ENCODE measurements around the gene SLC12A2. TPM values are rescaled to one million over a fixed set of nuclear protein-coding genes. Genes with fewer than 3 reads are reported as not detected.

The SLC12A2 gene
- total RNA-seq, 1 experiment from 2014 or later = 36.9 TPM

GRCh38 chr5:128091579-128091978 is 8.0 kb downstream of the SLC12A2 start:
- no peaks in the 10 kb centered on the region for H3K27me3 ChIP-seq (ENCODE audit: control insufficient read depth, insufficient read depth, low read length)
- DNase-seq (ENCODE audit: low read depth, low spot score) = no peak
- TF ChIP-seq POLR2AphosphoS5 (IDR thresholded peaks at IDR 0.05; ENCODE audit: low read depth, low read length) = no peak
- no peak for TF ChIP-seq CTCF (IDR thresholded peaks at IDR 0.05)
- TF ChIP-seq SIN3A (IDR thresholded peaks at IDR 0.05; ENCODE audit: borderline replicate concordance, insufficient read depth, low read depth, low read length) = no peak
- no peak for TF ChIP-seq REST (IDR thresholded peaks at IDR 0.05; ENCODE audit: insufficient read depth in 1 of 2, low read depth in 2 of 2, low read length in 1 of 2)
- no peak for TF ChIP-seq TCF7L2 (IDR thresholded peaks at IDR 0.05; ENCODE audit: low read depth, low read length)
- H3K4me1 ChIP-seq (ENCODE audit: control insufficient read depth, insufficient read depth, low read length) = peaks cover 5% of the 10 kb centered on the region
- H3K27ac ChIP-seq (ENCODE audit: low read length) = no peak overlapping the region
- ChIA-PET POLR2A (no interaction called here), CTCF (no interaction called here)
- intact Hi-C loops (cut with micrococcal nuclease; ENCODE audit: unreplicated experiment) (no loop called here), in situ Hi-C loops (cut with HindIII; ENCODE audit: low pct_unique_long_range_greater_than_20kb, low sequenced_read_pairs) (no loop called here)
- ATAC-seq = no peak
- no peaks in the 10 kb centered on the region for H3K36me3 ChIP-seq (ENCODE audit: control insufficient read depth, insufficient read depth, low read length)
- BruUV-seq (replicated peaks) = no TSS peak
- peaks cover 8% of the 10 kb centered on the region; the same call in 1 of the 2 replicates for H3K9me3 ChIP-seq (ENCODE audit: control insufficient read depth, insufficient read depth, low read depth, low read length)
- H3K4me3 ChIP-seq (ENCODE audit: low read depth in 2 of 2, low read length in 2 of 2) = no peak overlapping the region

- no peak for DNase-seq (ENCODE audit: low read depth, low spot score)
- Histone ChIP-seq H3K4me1 (ENCODE audit: control insufficient read depth, insufficient read depth, low read length) (no peaks in the 10 kb centered on the region), H3K36me3 (ENCODE audit: control insufficient read depth, insufficient read depth, low read length) (no peaks in the 10 kb centered on the region), H3K4me3 (ENCODE audit: low read depth in 2 of 2, low read length in 2 of 2) (no peak overlapping the region), H3K9me3 (ENCODE audit: control insufficient read depth, insufficient read depth, low read depth, low read length) (peaks cover 13% of the 10 kb centered on the region; the same call in 1 of the 2 replicates), H3K27me3 (ENCODE audit: control insufficient read depth, insufficient read depth, low read length) (no peaks in the 10 kb centered on the region), H3K27ac (ENCODE audit: low read length) (no peak overlapping the region)
- no peak for ATAC-seq
- POLR2A ChIA-PET = interaction anchor here (0.9 kb wide), 1 partner anchor 14 kb away, joined by 5 read pairs; no protein-coding TSS in a partner anchor
- no peak for TF ChIP-seq POLR2AphosphoS5 (IDR thresholded peaks at IDR 0.05; ENCODE audit: low read depth, low read length)
- CTCF ChIA-PET = no interaction called here
- BruUV-seq (replicated peaks) = no TSS peak
- intact Hi-C loops (cut with micrococcal nuclease; ENCODE audit: unreplicated experiment) (no loop called here), in situ Hi-C loops (cut with HindIII; ENCODE audit: low pct_unique_long_range_greater_than_20kb, low sequenced_read_pairs) (no loop called here)
Observed at GRCh38 chr5:128092144-128092543, 8.6 kb downstream of the SLC12A2 start.

DNA sequence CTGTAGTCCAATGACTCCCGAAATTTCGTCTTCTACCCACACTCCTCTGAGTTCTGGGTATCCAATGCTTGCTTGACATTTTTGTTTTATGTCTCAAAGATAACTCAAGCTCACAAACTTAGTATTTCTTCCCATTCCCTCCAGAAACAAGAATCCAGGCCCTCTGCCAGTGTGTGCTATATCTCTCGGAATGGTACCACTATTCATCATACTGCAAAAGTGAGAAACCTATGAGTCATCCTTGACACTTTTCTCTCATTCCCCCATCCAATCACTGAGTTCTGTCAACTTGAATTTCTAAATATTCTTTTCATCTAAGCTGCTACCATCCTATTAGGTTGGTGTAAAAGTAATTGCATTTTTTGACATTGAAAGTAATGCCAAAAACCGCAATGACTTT is 9.8 kb downstream of the SLC12A2 start:
- no peaks in the 10 kb centered on the region for H3K27me3 ChIP-seq (ENCODE audit: control insufficient read depth, insufficient read depth, low read length)
- ChIA-PET POLR2A (interaction anchor here (0.9 kb wide), 1 partner anchor 15 kb away, joined by 5 read pairs; no protein-coding TSS in a partner anchor), CTCF (no interaction called here)
- no peaks in the 10 kb centered on the region for H3K4me1 ChIP-seq (ENCODE audit: control insufficient read depth, insufficient read depth, low read length)
- H3K9me3 ChIP-seq (ENCODE audit: control insufficient read depth, insufficient read depth, low read depth, low read length) = peaks cover 22% of the 10 kb centered on the region; the same call in 1 of the 2 replicates
- no peak overlapping the region for H3K4me3 ChIP-seq (ENCODE audit: low read depth in 2 of 2, low read length in 2 of 2)
- in situ Hi-C loops (cut with HindIII; ENCODE audit: low pct_unique_long_range_greater_than_20kb, low sequenced_read_pairs) = no loop called here
- H3K27ac ChIP-seq (ENCODE audit: low read length) = no peak overlapping the region
- no peak for ATAC-seq
- H3K36me3 ChIP-seq (ENCODE audit: control insufficient read depth, insufficient read depth, low read length) = no peaks in the 10 kb centered on the region
- DNase-seq (ENCODE audit: low read depth, low spot score) = no peak
- BruUV-seq (replicated peaks) = no TSS peak
- intact Hi-C loops (cut with micrococcal nuclease; ENCODE audit: unreplicated experiment) = no loop called here
- no peak for TF ChIP-seq POLR2AphosphoS5 (IDR thresholded peaks at IDR 0.05; ENCODE audit: low read depth, low read length)
- no peak for TF ChIP-seq TCF7L2 (IDR thresholded peaks at IDR 0.05; ENCODE audit: low read depth, low read length)

Data from Panc1 (cell line).